Suprapubic skin (tissue), 3 donors: ENCODE data around the gene IRF8.

Source experiments
- EP300 ChIP-seq: sonication (generic); formaldehyde crosslinking; IDR thresholded peaks from one replicate; pipeline ENCODE4 v1.6.1; 2017; ENCODE audit warnings: antibody characterized with exemption
- TF ChIP-seq, protein P1 (sequence below), 2 donors: fragments of 200-600 bp in 1 of 2; fragments of 450-650 bp in 1 of 2; sonication (generic) in 1 of 2; IDR thresholded peaks; one replicate each; pipeline ENCODE4 v1.5.1; 2016 to 2019; ENCODE audit warnings: antibody characterized with exemption in 2 of 2, mild to moderate bottlenecking in 1 of 2, moderate library complexity in 1 of 2

DNA sequence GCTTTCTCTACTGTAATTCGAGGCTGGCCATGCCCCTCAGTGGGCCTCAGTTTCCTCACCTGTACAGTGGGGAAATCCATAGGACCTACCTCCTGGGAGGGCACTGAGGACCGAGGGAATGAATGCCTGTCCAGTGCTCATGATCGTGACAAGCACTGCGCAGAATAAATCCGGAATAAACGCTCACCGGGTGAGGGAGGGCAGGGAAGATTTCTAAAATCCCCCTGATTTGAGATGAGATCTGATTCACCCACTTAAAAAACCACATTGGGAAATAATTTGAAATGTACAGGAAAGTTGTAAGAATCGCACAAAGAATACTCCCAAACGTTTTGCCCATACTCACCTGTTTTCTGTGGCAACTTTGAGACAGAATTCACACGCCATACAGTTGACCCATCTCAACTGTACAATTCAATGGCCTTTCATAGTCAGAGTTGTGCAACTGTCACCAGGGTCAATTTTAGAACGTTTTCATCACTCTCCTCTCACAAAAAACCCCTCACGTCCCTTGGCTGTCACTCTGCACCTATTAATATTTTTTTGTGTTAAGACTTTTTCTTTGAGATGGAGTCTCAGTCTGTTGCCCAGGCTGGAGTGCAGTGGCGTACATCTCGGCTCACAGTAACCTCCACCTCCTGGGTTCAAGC, 49.8 kb downstream of the IRF8 start:
- TF ChIP-seq, protein P1, sequence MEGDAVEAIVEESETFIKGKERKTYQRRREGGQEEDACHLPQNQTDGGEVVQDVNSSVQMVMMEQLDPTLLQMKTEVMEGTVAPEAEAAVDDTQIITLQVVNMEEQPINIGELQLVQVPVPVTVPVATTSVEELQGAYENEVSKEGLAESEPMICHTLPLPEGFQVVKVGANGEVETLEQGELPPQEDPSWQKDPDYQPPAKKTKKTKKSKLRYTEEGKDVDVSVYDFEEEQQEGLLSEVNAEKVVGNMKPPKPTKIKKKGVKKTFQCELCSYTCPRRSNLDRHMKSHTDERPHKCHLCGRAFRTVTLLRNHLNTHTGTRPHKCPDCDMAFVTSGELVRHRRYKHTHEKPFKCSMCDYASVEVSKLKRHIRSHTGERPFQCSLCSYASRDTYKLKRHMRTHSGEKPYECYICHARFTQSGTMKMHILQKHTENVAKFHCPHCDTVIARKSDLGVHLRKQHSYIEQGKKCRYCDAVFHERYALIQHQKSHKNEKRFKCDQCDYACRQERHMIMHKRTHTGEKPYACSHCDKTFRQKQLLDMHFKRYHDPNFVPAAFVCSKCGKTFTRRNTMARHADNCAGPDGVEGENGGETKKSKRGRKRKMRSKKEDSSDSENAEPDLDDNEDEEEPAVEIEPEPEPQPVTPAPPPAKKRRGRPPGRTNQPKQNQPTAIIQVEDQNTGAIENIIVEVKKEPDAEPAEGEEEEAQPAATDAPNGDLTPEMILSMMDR (IDR thresholded peaks at IDR 0.05), result no peak
- TF ChIP-seq EP300, result no peak
